Measurements from ENCODE around the gene FOXQ1. TPM values are rescaled to one million over a fixed set of nuclear protein-coding genes. Genes with fewer than 3 reads are reported as not detected.

Gene FOXQ1
- total and polyA plus RNA-seq, 2 of the 13 experiments (the other 11 are each of a cell fraction or from before 2014, with no cell fraction given): 35.2 to 39.8 TPM

DNA sequence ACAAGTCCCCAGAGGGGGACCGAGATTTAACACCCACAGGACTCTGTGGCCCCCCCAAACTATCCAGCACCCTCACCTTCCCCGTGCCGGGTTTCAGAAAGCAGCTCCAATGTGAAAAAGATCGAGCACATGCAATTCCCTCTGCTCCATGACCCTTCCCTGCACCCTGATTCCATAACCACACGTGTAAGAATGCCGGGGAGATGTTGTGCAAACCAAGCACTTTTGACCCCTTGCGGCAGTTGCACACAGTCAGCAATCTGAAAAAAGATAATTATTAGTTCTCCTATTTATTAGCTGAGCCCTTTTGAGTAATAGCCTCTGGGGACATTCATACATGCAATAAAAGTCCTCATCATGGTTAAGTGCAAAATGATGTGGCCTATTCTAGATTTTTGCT is 13.0 kb downstream of the FOXQ1 start (continued):
- TF ChIP-seq, protein P1, sequence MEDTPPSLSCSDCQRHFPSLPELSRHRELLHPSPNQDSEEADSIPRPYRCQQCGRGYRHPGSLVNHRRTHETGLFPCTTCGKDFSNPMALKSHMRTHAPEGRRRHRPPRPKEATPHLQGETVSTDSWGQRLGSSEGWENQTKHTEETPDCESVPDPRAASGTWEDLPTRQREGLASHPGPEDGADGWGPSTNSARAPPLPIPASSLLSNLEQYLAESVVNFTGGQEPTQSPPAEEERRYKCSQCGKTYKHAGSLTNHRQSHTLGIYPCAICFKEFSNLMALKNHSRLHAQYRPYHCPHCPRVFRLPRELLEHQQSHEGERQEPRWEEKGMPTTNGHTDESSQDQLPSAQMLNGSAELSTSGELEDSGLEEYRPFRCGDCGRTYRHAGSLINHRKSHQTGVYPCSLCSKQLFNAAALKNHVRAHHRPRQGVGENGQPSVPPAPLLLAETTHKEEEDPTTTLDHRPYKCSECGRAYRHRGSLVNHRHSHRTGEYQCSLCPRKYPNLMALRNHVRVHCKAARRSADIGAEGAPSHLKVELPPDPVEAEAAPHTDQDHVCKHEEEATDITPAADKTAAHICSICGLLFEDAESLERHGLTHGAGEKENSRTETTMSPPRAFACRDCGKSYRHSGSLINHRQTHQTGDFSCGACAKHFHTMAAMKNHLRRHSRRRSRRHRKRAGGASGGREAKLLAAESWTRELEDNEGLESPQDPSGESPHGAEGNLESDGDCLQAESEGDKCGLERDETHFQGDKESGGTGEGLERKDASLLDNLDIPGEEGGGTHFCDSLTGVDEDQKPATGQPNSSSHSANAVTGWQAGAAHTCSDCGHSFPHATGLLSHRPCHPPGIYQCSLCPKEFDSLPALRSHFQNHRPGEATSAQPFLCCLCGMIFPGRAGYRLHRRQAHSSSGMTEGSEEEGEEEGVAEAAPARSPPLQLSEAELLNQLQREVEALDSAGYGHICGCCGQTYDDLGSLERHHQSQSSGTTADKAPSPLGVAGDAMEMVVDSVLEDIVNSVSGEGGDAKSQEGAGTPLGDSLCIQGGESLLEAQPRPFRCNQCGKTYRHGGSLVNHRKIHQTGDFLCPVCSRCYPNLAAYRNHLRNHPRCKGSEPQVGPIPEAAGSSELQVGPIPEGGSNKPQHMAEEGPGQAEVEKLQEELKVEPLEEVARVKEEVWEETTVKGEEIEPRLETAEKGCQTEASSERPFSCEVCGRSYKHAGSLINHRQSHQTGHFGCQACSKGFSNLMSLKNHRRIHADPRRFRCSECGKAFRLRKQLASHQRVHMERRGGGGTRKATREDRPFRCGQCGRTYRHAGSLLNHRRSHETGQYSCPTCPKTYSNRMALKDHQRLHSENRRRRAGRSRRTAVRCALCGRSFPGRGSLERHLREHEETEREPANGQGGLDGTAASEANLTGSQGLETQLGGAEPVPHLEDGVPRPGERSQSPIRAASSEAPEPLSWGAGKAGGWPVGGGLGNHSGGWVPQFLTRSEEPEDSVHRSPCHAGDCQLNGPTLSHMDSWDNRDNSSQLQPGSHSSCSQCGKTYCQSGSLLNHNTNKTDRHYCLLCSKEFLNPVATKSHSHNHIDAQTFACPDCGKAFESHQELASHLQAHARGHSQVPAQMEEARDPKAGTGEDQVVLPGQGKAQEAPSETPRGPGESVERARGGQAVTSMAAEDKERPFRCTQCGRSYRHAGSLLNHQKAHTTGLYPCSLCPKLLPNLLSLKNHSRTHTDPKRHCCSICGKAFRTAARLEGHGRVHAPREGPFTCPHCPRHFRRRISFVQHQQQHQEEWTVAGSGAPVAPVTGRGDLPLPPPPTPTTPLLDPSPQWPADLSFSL (CRISPR knock-in tag; IDR thresholded peaks at IDR 0.05): no peak
- TF ChIP-seq BORCS8-MEF2B (CRISPR knock-in tag; IDR thresholded peaks at IDR 0.05) (no peak; the same call in 1 of the 2 replicates), MAFK (conservative IDR thresholded peaks at IDR 0.05 in 1 of 2, IDR thresholded peaks at IDR 0.05 in 1 of 2; ENCODE audit: low read length in 2 of 2) (peak; percentile 86 to 88), ZNF34 (CRISPR knock-in tag; IDR thresholded peaks at IDR 0.05; ENCODE audit: borderline replicate concordance) (no peak), MXI1 (IDR thresholded peaks at IDR 0.05; ENCODE audit: borderline replicate concordance, low read depth, low read length) (0 out of 3 replicates have a peak, but pooled peaks have one; percentile 35), NCOA2 (CRISPR knock-in tag; IDR thresholded peaks at IDR 0.05) (no peak), ZKSCAN1 (IDR thresholded peaks at IDR 0.05; ENCODE audit: low read length) (peak; percentile 76), SATB2 (CRISPR knock-in tag; IDR thresholded peaks at IDR 0.05) (no peak), MTA1 (CRISPR knock-in tag; IDR thresholded peaks at IDR 0.05; ENCODE audit: borderline replicate concordance) (peak; percentile 42; the same call in 1 of the 2 replicates), SP4 (CRISPR knock-in tag; IDR thresholded peaks at IDR 0.05) (0 out of 2 replicates have a peak, but pooled peaks have one; percentile 21), ZNF136 (CRISPR knock-in tag; IDR thresholded peaks at IDR 0.05; ENCODE audit: low read depth) (no peak), HHEX (CRISPR knock-in tag; IDR thresholded peaks at IDR 0.05) (peak; percentile 52; the same call in 1 of the 2 replicates), MED8 (CRISPR knock-in tag; IDR thresholded peaks at IDR 0.05; ENCODE audit: insufficient replicate concordance) (peak; percentile 57), SRF (IDR thresholded peaks at IDR 0.05; ENCODE audit: low read depth, low read length) (no peak), ZNF563 (CRISPR knock-in tag; IDR thresholded peaks at IDR 0.05) (no peak)
- TF ChIP-seq, protein P2, sequence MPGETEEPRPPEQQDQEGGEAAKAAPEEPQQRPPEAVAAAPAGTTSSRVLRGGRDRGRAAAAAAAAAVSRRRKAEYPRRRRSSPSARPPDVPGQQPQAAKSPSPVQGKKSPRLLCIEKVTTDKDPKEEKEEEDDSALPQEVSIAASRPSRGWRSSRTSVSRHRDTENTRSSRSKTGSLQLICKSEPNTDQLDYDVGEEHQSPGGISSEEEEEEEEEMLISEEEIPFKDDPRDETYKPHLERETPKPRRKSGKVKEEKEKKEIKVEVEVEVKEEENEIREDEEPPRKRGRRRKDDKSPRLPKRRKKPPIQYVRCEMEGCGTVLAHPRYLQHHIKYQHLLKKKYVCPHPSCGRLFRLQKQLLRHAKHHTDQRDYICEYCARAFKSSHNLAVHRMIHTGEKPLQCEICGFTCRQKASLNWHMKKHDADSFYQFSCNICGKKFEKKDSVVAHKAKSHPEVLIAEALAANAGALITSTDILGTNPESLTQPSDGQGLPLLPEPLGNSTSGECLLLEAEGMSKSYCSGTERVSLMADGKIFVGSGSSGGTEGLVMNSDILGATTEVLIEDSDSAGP (CRISPR knock-in tag; IDR thresholded peaks at IDR 0.05; ENCODE audit: borderline replicate concordance): no peak
- TF ChIP-seq, protein P3, sequence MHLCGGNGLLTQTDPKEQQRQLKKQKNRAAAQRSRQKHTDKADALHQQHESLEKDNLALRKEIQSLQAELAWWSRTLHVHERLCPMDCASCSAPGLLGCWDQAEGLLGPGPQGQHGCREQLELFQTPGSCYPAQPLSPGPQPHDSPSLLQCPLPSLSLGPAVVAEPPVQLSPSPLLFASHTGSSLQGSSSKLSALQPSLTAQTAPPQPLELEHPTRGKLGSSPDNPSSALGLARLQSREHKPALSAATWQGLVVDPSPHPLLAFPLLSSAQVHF (CRISPR knock-in tag; IDR thresholded peaks at IDR 0.05): no peak
- TF ChIP-seq, protein P4, sequence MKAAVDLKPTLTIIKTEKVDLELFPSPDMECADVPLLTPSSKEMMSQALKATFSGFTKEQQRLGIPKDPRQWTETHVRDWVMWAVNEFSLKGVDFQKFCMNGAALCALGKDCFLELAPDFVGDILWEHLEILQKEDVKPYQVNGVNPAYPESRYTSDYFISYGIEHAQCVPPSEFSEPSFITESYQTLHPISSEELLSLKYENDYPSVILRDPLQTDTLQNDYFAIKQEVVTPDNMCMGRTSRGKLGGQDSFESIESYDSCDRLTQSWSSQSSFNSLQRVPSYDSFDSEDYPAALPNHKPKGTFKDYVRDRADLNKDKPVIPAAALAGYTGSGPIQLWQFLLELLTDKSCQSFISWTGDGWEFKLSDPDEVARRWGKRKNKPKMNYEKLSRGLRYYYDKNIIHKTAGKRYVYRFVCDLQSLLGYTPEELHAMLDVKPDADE (CRISPR knock-in tag; IDR thresholded peaks at IDR 0.05): no peak
- TF ChIP-seq, protein P5, sequence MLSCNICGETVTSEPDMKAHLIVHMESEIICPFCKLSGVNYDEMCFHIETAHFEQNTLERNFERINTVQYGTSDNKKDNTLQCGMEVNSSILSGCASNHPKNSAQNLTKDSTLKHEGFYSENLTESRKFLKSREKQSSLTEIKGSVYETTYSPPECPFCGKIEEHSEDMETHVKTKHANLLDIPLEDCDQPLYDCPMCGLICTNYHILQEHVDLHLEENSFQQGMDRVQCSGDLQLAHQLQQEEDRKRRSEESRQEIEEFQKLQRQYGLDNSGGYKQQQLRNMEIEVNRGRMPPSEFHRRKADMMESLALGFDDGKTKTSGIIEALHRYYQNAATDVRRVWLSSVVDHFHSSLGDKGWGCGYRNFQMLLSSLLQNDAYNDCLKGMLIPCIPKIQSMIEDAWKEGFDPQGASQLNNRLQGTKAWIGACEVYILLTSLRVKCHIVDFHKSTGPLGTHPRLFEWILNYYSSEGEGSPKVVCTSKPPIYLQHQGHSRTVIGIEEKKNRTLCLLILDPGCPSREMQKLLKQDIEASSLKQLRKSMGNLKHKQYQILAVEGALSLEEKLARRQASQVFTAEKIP (CRISPR knock-in tag; IDR thresholded peaks at IDR 0.05; ENCODE audit: borderline replicate concordance): no peak
